Measurements from ENCODE around the gene RHBDF1. TPM values are rescaled to one million over a fixed set of nuclear protein-coding genes. Genes with fewer than 3 reads are reported as not detected.

RHBDF1 gene
- total and polyA plus RNA-seq, 4 donors, result 1.8 to 6.2 (median 3.5) TPM

- Histone ChIP-seq H3K9me3 (ENCODE audit: control insufficient read depth in 4 of 4, low read length in 3 of 4) (no peaks in the 10 kb centered on the region), H3K4me1 (ENCODE audit: control insufficient read depth in 4 of 4, insufficient read depth in 4 of 4, low read length in 3 of 4) (peaks cover 5 to 27% (median 17%) of the 10 kb centered on the region in 4 donors), H3K36me3 (ENCODE audit: control insufficient read depth in 4 of 4, insufficient read depth in 3 of 4, low read depth in 1 of 4, low read length in 3 of 4) (no peaks in the 10 kb centered on the region), H3K27ac (ENCODE audit: low read depth in 1 of 2, low read length in 2 of 2) (no peak overlapping the region), H3K4me3 (ENCODE audit: low read depth in 1 of 3, low read length in 3 of 3) (no peak overlapping the region), H3K9ac (ENCODE audit: low read depth in 1 of 2, low read length in 2 of 2) (no peak overlapping the region), H3K27me3 (ENCODE audit: control insufficient read depth in 4 of 4, insufficient read depth in 4 of 4, low read length in 3 of 4) (no peaks in the 10 kb centered on the region)
- TF ChIP-seq, protein P1, sequence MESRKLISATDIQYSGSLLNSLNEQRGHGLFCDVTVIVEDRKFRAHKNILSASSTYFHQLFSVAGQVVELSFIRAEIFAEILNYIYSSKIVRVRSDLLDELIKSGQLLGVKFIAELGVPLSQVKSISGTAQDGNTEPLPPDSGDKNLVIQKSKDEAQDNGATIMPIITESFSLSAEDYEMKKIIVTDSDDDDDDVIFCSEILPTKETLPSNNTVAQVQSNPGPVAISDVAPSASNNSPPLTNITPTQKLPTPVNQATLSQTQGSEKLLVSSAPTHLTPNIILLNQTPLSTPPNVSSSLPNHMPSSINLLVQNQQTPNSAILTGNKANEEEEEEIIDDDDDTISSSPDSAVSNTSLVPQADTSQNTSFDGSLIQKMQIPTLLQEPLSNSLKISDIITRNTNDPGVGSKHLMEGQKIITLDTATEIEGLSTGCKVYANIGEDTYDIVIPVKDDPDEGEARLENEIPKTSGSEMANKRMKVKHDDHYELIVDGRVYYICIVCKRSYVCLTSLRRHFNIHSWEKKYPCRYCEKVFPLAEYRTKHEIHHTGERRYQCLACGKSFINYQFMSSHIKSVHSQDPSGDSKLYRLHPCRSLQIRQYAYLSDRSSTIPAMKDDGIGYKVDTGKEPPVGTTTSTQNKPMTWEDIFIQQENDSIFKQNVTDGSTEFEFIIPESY (IDR thresholded peaks at IDR 0.05), result no peak
- TF ChIP-seq SP1 (IDR thresholded peaks at IDR 0.05), result no peak
- TF ChIP-seq TAF1 (conservative IDR thresholded peaks at IDR 0.05), result no peak
- no peak for TF ChIP-seq FOXA2 (IDR thresholded peaks at IDR 0.05)
- TF ChIP-seq EGR1 (IDR thresholded peaks at IDR 0.05; ENCODE audit: low read depth in 2 of 2), result no peak
- TF ChIP-seq JUND (IDR thresholded peaks at IDR 0.05), result no peak
- no peak for TF ChIP-seq GABPA (IDR thresholded peaks at IDR 0.05 in 1 of 2, conservative IDR thresholded peaks at IDR 0.05 in 1 of 2)
- TF ChIP-seq ATF3 (IDR thresholded peaks at IDR 0.05), result no peak
- TF ChIP-seq YY1 (IDR thresholded peaks at IDR 0.05), result no peak
- no peak for TF ChIP-seq RAD21 (IDR thresholded peaks at IDR 0.05)
- no peak for TF ChIP-seq HNF4G (IDR thresholded peaks at IDR 0.05)
- TF ChIP-seq FOXA1 (IDR thresholded peaks at IDR 0.05), result no peak
- TF ChIP-seq NR2F2 (IDR thresholded peaks at IDR 0.05), result no peak
- TF ChIP-seq, protein P2, sequence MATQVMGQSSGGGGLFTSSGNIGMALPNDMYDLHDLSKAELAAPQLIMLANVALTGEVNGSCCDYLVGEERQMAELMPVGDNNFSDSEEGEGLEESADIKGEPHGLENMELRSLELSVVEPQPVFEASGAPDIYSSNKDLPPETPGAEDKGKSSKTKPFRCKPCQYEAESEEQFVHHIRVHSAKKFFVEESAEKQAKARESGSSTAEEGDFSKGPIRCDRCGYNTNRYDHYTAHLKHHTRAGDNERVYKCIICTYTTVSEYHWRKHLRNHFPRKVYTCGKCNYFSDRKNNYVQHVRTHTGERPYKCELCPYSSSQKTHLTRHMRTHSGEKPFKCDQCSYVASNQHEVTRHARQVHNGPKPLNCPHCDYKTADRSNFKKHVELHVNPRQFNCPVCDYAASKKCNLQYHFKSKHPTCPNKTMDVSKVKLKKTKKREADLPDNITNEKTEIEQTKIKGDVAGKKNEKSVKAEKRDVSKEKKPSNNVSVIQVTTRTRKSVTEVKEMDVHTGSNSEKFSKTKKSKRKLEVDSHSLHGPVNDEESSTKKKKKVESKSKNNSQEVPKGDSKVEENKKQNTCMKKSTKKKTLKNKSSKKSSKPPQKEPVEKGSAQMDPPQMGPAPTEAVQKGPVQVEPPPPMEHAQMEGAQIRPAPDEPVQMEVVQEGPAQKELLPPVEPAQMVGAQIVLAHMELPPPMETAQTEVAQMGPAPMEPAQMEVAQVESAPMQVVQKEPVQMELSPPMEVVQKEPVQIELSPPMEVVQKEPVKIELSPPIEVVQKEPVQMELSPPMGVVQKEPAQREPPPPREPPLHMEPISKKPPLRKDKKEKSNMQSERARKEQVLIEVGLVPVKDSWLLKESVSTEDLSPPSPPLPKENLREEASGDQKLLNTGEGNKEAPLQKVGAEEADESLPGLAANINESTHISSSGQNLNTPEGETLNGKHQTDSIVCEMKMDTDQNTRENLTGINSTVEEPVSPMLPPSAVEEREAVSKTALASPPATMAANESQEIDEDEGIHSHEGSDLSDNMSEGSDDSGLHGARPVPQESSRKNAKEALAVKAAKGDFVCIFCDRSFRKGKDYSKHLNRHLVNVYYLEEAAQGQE (IDR thresholded peaks at IDR 0.05), result no peak
- no peak for TF ChIP-seq HNF4A (conservative IDR thresholded peaks at IDR 0.05)
- 89% methylated on average over 8 of the region's 8 CpGs for WGBS
- DNase-seq (ENCODE audit: low spot score), result no peak
Observed at GRCh38 chr16:69181-69580, 3.2 kb downstream of the RHBDF1 start.

DNA sequence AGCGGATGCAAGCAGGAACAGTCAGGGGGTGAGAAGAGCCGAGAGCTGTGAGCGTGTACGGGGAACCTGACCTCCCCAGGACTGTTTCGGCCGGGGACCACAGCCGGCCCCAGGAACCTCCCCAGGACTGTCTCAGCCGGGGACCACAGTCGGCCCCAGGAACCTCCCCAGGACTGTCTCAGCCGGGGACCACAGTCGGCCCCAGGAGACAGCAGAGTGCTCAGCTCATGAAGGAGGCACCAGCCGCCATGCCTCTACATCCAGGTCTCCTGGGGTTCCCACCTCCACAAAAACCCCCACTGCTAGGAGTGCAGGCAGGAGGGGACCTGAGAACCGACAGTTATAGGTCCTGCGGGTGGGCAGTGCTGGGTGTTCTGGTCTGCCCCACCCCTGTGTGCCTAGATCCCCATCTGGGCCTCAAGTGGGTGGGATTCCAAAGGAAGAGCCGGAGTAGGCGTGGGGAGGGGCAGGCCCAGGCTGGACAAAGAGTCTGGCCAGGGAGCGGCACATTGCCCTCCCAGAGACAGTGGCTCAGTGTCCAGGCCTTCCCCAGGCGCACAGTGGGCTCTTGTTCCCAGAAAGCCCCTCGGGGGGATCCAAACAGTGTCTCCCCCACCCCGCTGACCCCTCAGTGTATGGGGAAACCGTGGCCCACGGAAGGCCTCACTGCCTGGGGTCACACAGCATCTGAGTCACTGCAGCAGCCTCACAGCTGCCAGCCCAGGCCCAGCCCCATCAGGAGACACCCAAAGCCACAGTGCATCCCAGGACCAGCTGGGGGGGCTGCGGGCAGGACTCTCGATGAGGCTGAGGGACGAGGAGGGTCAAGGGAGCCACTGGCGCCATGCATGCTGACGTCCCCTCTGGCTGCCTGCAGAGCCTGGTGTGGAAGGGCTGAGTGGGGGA, 4.3 kb downstream of the RHBDF1 start:
- H3K27ac ChIP-seq (ENCODE audit: low read depth in 1 of 2, low read length in 2 of 2), result no peak overlapping the region
- DNase-seq (ENCODE audit: low spot score), result no peak
- no peak for TF ChIP-seq GABPA (IDR thresholded peaks at IDR 0.05 in 1 of 2, conservative IDR thresholded peaks at IDR 0.05 in 1 of 2)
- TF ChIP-seq HNF4G (IDR thresholded peaks at IDR 0.05), result no peak
- no peak for TF ChIP-seq FOXA2 (IDR thresholded peaks at IDR 0.05)
- no peak for TF ChIP-seq RXRA (IDR thresholded peaks at IDR 0.05)
- TF ChIP-seq ATF3 (IDR thresholded peaks at IDR 0.05), result no peak
- TF ChIP-seq EGR1 (IDR thresholded peaks at IDR 0.05; ENCODE audit: low read depth in 2 of 2), result no peak
- no peak for TF ChIP-seq SP1 (IDR thresholded peaks at IDR 0.05)
- TF ChIP-seq MAX (IDR thresholded peaks at IDR 0.05), result no peak
- TF ChIP-seq YY1 (IDR thresholded peaks at IDR 0.05), result no peak
- TF ChIP-seq RAD21 (IDR thresholded peaks at IDR 0.05), result no peak
- TF ChIP-seq, protein P1 (IDR thresholded peaks at IDR 0.05), result no peak
- TF ChIP-seq, protein P3, sequence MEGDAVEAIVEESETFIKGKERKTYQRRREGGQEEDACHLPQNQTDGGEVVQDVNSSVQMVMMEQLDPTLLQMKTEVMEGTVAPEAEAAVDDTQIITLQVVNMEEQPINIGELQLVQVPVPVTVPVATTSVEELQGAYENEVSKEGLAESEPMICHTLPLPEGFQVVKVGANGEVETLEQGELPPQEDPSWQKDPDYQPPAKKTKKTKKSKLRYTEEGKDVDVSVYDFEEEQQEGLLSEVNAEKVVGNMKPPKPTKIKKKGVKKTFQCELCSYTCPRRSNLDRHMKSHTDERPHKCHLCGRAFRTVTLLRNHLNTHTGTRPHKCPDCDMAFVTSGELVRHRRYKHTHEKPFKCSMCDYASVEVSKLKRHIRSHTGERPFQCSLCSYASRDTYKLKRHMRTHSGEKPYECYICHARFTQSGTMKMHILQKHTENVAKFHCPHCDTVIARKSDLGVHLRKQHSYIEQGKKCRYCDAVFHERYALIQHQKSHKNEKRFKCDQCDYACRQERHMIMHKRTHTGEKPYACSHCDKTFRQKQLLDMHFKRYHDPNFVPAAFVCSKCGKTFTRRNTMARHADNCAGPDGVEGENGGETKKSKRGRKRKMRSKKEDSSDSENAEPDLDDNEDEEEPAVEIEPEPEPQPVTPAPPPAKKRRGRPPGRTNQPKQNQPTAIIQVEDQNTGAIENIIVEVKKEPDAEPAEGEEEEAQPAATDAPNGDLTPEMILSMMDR (IDR thresholded peaks at IDR 0.05; ENCODE audit: low read depth, low read length, missing input control), result no peak
- no peak for TF ChIP-seq FOXA1 (IDR thresholded peaks at IDR 0.05)
- no peak for TF ChIP-seq HNF4A (conservative IDR thresholded peaks at IDR 0.05)
- no peak for TF ChIP-seq JUND (IDR thresholded peaks at IDR 0.05)
- no peak for TF ChIP-seq NR2F2 (IDR thresholded peaks at IDR 0.05)

More for the DNA sequence above, 4.3 kb downstream of the RHBDF1 start:
- Histone ChIP-seq H3K4me3 (ENCODE audit: low read depth in 1 of 3, low read length in 3 of 3) (no peak overlapping the region), H3K9ac (ENCODE audit: low read depth in 1 of 2, low read length in 2 of 2) (no peak overlapping the region), H3K27me3 (ENCODE audit: control insufficient read depth in 4 of 4, insufficient read depth in 4 of 4, low read length in 3 of 4) (no peaks in the 10 kb centered on the region), H3K36me3 (ENCODE audit: control insufficient read depth in 4 of 4, insufficient read depth in 3 of 4, low read depth in 1 of 4, low read length in 3 of 4) (no peaks in the 10 kb centered on the region), H3K9me3 (ENCODE audit: control insufficient read depth in 4 of 4, low read length in 3 of 4) (no peaks in the 10 kb centered on the region), H3K4me1 (ENCODE audit: control insufficient read depth in 4 of 4, insufficient read depth in 4 of 4, low read length in 3 of 4) (peaks cover 5 to 33% (median 19%) of the 10 kb centered on the region in 4 donors)
- WGBS, result 89% methylated on average over 27 of the region's 27 CpGs
